ENCODE measurements around the gene USP32. TPM values are rescaled to one million over a fixed set of nuclear protein-coding genes. Genes with fewer than 3 reads are reported as not detected.
"Not testable (repeated sequence)": the region's sequence is repeated elsewhere in the genome, so short reads cannot be mapped to it uniquely, and the experiment has no call there.

USP32 gene
- total RNA-seq: 10 to 100 TPM; 24.8 to 44.2 (median 33.5) TPM
- long read RNA-seq, partial matches to known transcripts: 0 of 1 reads
- long read RNA-seq, other reads (novel, unspliced or antisense): 1 of 1 reads

GRCh38 chr17:60392042-60392844 is at the start of gene USP32:
USP32 (minus strand) TSS chr17:60392133; CDS start chr17:60391939, 194 bp downstream.
- no peaks in the 10 kb centered on the region for H3K9me3 ChIP-seq
- under 1% methylated on average over 30 of the region's 68 CpGs for whole genome bisulfite sequencing (ENCODE audit: insufficient coverage, low coverage, low lambda C conversion rate, missing lambda C conversion rate)
- peak within 1 kb of the TSS; percentile 85 to 94 (median 93) for H3K27ac ChIP-seq
- H3K36me3 ChIP-seq: no peaks in the 10 kb centered on the region
- intact Hi-C loops (cut with DNase I): no loop called here
- peaks cover 0 to 13% (median 6%) of the 10 kb centered on the region in 4 donors for H3K4me1 ChIP-seq
- TF ChIP-seq POLR2A (IDR thresholded peaks at IDR 0.05) (peak; percentile 75), CTCF (IDR thresholded peaks at IDR 0.05) (peak; percentile 15 to 33 (median 22))
- ATAC-seq: peak; percentile 91 to 96 (median 94)
- no peaks in the 10 kb centered on the region for H3K27me3 ChIP-seq
- peak; percentile 99 to 100 (median 100) for DNase-seq
- H3K4me3 ChIP-seq: peak within 1 kb of the TSS; percentile 81 to 87 (median 82)

GRCh38 chr17:60439501-60439900 is 47.6 kb upstream of the USP32 start:
- peak in 1 of 4 donors; percentile 28 for ATAC-seq
- H3K36me3 ChIP-seq: no peaks in the 10 kb centered on the region
- intact Hi-C loops (cut with DNase I): loop anchor here (10.0 kb wide), 1 partner anchor 295 kb away; the partner anchor contains the start of gene CA4 (in 2 of the 2)

GRCh38 chr17:60436676-60437075 is 44.7 kb upstream of the USP32 start:
- no peaks in the 10 kb centered on the region for H3K4me1 ChIP-seq
- H3K27me3 ChIP-seq: no peaks in the 10 kb centered on the region
- no peak overlapping the region for H3K27ac ChIP-seq
- no peaks in the 10 kb centered on the region for H3K9me3 ChIP-seq
- no peak for TF ChIP-seq POLR2A (IDR thresholded peaks at IDR 0.05)
- no peak for TF ChIP-seq CTCF (IDR thresholded peaks at IDR 0.05)
- no peak for ATAC-seq
- H3K36me3 ChIP-seq: no peaks in the 10 kb centered on the region
- no peak overlapping the region for H3K4me3 ChIP-seq
- DNase-seq: no peak
- 43% methylated on average over 5 of the region's 5 CpGs for WGBS (ENCODE audit: insufficient coverage, low coverage, low lambda C conversion rate, missing lambda C conversion rate)
- intact Hi-C loops (cut with DNase I): loop anchor here (10.0 kb wide), 1 partner anchor 292 kb away; the partner anchor contains the start of gene CA4 (in 2 of the 2)

More at GRCh38 chr17:60439501-60439900, 47.6 kb upstream of the USP32 start:
- H3K4me1 ChIP-seq: no peaks in the 10 kb centered on the region
- no peaks in the 10 kb centered on the region for H3K27me3 ChIP-seq
- TF ChIP-seq CTCF (IDR thresholded peaks at IDR 0.05) (no peak), POLR2A (IDR thresholded peaks at IDR 0.05) (no peak)
- 6% methylated on average over 2 of the region's 2 CpGs for whole genome bisulfite sequencing (ENCODE audit: insufficient coverage, low coverage, low lambda C conversion rate, missing lambda C conversion rate)
- no peak overlapping the region for H3K4me3 ChIP-seq
- H3K9me3 ChIP-seq: no peaks in the 10 kb centered on the region
- DNase-seq: no peak
- no peak overlapping the region for H3K27ac ChIP-seq

GRCh38 chr17:60435244-60436167 is 43.6 kb upstream of the USP32 start:
- Histone ChIP-seq H3K27me3 (no peaks in the 10 kb centered on the region), H3K36me3 (no peaks in the 10 kb centered on the region), H3K27ac (no peak overlapping the region), H3K4me1 (no peaks in the 10 kb centered on the region), H3K4me3 (no peak overlapping the region), H3K9me3 (no peaks in the 10 kb centered on the region)
- 74% methylated on average over 26 of the region's 28 CpGs for WGBS (ENCODE audit: insufficient coverage, low coverage, low lambda C conversion rate, missing lambda C conversion rate)
- DNase-seq (peak in 1 of 3 donors; percentile 63), ATAC-seq (peak; percentile 93 to 98 (median 96))
- intact Hi-C loops (cut with DNase I): loop anchor here (10.0 kb wide), 1 partner anchor 291 kb away; the partner anchor contains the start of gene CA4 (in 2 of the 2)
- peak; percentile 91 to 98 (median 92) for TF ChIP-seq CTCF (IDR thresholded peaks at IDR 0.05)
- no peak for TF ChIP-seq POLR2A (IDR thresholded peaks at IDR 0.05)

GRCh38 chr17:60433021-60433997 is 41.4 kb upstream of the USP32 start:
- ATAC-seq: not testable (repeated sequence)
- WGBS (ENCODE audit: insufficient coverage, low coverage, low lambda C conversion rate, missing lambda C conversion rate): 92% methylated on average over 4 of the region's 4 CpGs
- intact Hi-C loops (cut with DNase I): loop anchor here (10.0 kb wide), 1 partner anchor 289 kb away; the partner anchor contains the start of gene CA4 (in 2 of the 2)

GRCh38 chr17:60430561-60430960 is 38.6 kb upstream of the USP32 start:
- not testable (repeated sequence) for H3K27ac ChIP-seq, H3K4me1 ChIP-seq, H3K36me3 ChIP-seq, H3K27me3 ChIP-seq, DNase-seq, H3K4me3 ChIP-seq, ATAC-seq, H3K9me3 ChIP-seq
- intact Hi-C loops (cut with DNase I): loop anchor here (10.0 kb wide), 1 partner anchor 286 kb away; the partner anchor contains the start of gene CA4 (in 2 of the 2)
- 68% methylated on average over 4 of the region's 7 CpGs for WGBS (ENCODE audit: insufficient coverage, low coverage, low lambda C conversion rate, missing lambda C conversion rate)

More at GRCh38 chr17:60433021-60433997, 41.4 kb upstream of the USP32 start:
- H3K9me3 ChIP-seq, H3K4me3 ChIP-seq, H3K4me1 ChIP-seq, H3K27me3 ChIP-seq, H3K27ac ChIP-seq, DNase-seq, H3K36me3 ChIP-seq: not testable (repeated sequence)

All from right lobe of liver (tissue), 6 donors.